ENCODE results near the gene UBE3D.

UBE3D gene

GRCh38 chr6:82906951-82907350 lies 158.7 kb downstream of the UBE3D start:
- TF ChIP-seq, protein P1, sequence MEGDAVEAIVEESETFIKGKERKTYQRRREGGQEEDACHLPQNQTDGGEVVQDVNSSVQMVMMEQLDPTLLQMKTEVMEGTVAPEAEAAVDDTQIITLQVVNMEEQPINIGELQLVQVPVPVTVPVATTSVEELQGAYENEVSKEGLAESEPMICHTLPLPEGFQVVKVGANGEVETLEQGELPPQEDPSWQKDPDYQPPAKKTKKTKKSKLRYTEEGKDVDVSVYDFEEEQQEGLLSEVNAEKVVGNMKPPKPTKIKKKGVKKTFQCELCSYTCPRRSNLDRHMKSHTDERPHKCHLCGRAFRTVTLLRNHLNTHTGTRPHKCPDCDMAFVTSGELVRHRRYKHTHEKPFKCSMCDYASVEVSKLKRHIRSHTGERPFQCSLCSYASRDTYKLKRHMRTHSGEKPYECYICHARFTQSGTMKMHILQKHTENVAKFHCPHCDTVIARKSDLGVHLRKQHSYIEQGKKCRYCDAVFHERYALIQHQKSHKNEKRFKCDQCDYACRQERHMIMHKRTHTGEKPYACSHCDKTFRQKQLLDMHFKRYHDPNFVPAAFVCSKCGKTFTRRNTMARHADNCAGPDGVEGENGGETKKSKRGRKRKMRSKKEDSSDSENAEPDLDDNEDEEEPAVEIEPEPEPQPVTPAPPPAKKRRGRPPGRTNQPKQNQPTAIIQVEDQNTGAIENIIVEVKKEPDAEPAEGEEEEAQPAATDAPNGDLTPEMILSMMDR (IDR thresholded peaks at IDR 0.05), result no peak

- TF ChIP-seq, protein P1 (IDR thresholded peaks at IDR 0.05), result no peak
Measured at GRCh38 chr6:82906489-82906888, 159.2 kb downstream of the UBE3D start.

DNA sequence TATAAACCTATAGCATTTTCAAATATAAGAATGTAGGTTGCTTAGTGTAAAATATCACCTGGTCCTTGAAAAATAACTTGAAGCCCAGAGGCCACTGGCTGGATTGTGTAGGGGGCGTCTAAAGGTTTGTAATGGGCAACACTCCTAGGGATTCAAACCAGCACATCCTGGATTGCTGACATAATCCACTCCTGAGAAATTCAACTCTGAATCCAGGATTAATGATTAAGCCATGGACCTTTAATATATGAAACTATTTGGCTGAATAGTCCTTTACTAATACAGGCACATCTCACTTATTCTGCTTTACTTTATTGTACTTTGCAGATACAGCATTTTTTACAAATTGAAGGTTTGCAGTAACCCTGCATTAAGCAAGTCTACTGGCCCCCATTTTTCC lies 160.8 kb downstream of the UBE3D start:
- TF ChIP-seq, protein P1 (IDR thresholded peaks at IDR 0.05), result no peak

DNA sequence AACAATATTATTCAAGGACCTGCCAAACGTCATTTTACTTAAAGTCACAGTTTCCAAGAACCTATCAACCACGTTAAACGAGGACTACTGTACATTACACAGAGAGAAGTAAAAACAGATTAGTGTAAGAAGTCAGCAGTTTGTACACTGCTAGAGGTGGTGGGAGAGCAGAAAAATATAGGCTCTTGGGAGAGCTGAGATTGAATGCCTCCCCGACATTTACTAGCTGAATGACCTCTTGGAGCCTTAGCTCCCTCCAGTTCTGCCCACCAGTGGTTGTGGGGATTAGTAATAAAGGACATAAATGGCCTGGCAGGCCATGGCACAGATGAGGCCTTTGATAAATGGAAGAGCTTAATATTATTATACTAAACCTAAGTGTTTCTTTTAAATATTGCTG lies 161.4 kb downstream of the UBE3D start:
- TF ChIP-seq, protein P1 (IDR thresholded peaks at IDR 0.05), result no peak

DNA sequence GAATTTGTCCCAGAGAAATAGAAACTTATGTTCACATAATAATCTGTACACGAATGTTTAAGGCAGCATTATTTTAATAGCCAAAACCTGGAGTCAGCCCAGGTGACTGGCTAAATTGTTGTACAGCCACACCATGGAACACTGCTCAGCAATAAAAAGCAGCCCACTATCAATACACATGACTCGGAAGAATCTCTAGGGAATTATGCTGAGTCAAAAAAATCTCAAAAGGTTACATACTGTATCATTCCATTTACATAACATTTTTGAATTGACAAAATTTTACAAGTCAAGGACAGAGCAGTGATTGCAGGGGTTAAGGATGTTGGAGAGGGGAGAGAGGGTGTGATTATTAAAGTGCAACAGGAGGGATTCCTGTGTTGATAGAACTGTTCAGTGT lies 163.4 kb downstream of the UBE3D start:
- TF ChIP-seq, protein P1 (IDR thresholded peaks at IDR 0.05), result no peak

DNA sequence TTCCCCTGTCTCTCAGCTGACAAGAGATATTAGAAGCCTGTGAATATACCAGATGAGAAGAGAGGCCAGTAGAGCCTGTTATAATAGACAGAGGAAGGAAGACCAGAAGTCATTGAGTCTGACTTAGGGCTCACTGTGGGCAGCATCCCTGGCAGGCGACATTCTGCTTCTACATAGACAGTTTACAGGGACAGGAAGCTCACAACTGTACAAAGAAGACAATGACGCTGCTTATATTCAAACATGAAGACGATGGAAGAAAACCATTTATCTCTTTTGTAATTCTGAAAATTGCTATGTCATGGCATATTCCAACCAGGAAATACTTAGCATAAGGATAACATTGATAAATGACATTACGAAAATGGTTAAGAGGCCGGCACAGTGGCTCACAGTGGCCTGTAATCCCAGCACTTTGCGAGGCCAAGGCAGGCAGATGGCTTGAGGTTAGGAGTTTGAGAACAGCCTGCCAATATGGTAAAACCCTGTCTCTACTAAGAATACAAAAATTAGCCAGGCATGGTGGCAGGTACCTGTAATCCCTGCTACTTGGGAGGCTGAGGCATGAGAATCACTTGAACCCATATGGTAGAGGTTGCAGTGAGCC lies 170.9 kb downstream of the UBE3D start:
- TF ChIP-seq, protein P1 (IDR thresholded peaks at IDR 0.05), result no peak

DNA sequence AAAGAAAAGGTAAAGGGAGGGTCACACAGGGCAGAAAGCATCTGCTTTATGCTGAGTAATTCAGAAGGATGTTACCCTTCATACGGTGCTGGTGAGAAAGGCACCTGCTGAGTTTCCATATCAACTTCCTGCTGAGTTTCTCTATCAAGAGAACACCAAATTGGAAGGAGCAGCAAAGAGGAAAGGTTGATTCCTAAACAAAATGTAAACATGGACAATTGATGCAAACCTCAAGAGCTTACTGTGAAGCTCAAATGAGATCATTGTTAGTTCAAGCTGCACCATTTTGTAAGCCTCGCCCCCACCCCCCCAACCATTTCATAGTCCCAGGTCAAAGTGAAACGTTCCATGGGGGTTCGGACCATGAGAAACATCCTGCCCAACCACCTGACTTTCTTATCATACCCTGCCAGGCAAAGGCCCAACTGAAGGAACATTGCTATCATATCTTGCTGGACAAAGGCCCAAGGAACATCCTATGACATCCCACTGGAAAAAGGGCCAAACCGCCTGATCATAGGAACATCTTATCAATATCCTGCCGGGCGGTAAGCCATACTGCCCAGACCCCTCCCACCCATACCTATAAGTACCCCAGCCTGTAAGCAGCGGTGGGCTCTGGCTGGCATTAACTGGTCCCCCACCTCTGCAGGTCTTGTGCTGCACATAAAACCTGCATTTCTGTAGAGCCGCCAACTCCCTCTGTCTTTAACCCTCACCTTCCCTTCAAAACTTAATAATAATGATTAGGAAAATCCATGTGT lies 171.6 kb downstream of the UBE3D start:
- TF ChIP-seq, protein P1 (IDR thresholded peaks at IDR 0.05), result no peak
